ENCODE measurements around the gene DAND5. TPM values are rescaled to one million over a fixed set of nuclear protein-coding genes. Genes with fewer than 3 reads are reported as not detected.

DAND5 gene
- total RNA-seq, 1 donor from 2014 or later: not detected

DNA sequence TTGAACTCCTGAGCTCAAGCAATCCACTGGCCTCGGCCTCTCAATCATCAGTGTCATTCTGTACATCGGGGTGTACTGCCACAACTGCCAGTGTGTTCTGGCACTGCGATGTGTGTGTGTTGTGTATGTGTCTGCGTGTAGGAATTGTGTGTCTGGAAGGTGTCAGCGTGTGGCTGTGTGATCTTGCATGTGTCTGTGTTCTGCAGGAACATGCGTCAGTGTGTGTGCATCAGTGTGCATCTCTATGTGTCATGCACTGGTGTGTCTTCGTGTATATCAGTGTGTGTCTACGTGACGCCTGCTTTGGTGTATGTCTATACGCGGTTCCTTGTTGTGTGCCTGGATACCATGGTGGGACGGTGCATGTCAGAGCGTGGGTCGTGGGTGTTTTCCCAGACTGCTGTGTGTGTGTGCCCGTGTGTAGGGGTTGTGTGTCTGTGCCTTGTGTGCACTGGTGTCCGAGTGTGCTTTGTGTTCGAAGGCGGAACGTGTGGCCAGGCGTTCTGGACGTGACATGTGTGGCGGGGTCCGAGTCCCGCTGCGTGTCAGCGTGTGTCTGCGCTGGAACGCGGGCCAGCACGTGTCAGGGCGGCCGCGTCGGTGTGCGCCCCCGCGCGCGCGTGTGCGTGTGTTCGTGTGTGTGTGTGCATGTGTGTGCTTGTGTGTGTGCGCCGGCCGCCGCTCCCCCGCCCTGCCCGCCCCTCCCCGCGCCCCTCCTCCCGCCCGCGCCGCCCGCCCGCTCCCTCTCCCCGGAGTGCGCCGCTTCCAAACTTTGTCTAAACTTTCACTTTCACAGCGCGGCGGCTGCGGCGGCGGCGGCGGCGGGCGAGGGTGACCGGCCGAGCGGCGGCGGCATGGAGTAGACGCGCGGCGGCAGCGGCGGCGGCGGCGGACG is 25.6 kb downstream of the DAND5 start, which contains the start of gene NFIX:
Gene NFIX, plus strand, starts transcription at position 775 of the 895 bp plus-strand sequence. CDS start 363 bp downstream, outside the sequence.
- peak; percentile 85 for DNase-seq

DNA sequence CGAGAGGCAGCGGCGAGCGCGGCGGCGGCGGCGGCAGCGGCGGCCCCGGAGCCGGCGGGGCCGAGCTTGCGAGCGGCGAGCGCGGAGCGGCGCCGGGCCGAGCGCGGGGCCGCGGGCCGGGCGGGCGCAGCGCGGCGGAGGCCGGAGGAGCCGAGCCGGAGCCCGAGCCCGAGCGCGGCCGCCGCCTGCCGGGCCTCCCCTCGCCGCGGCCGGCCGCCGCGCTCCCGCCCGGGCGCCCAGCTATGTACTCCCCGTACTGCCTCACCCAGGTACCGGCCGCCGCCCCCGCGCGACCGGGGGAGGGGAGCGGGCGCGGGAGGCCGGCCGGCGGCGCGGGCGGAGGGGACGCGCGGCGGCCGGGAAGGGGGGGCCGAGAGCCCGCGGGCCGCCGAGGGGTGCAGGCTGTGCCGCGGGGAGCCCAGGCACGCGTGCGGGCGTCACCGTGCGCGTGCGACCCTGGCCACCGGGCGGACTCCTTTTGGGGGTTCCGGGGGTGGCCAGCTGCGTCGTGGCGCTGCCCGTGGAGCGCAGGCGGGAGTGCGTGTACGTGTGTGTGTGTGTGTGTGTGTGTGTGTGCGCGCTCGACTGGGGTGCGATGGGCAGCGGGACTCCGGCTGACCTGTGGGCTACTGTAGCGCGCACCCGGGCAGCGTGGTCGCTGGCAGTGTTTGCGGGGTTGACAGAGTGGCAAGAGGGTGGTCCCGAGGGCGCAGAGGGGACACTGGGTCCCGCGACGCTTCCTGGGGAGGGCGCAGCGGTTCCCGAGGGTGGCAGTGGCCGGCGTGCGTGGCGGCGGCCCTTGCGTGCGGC is 26.4 kb downstream of the DAND5 start:
- no peak for DNase-seq

DNA sequence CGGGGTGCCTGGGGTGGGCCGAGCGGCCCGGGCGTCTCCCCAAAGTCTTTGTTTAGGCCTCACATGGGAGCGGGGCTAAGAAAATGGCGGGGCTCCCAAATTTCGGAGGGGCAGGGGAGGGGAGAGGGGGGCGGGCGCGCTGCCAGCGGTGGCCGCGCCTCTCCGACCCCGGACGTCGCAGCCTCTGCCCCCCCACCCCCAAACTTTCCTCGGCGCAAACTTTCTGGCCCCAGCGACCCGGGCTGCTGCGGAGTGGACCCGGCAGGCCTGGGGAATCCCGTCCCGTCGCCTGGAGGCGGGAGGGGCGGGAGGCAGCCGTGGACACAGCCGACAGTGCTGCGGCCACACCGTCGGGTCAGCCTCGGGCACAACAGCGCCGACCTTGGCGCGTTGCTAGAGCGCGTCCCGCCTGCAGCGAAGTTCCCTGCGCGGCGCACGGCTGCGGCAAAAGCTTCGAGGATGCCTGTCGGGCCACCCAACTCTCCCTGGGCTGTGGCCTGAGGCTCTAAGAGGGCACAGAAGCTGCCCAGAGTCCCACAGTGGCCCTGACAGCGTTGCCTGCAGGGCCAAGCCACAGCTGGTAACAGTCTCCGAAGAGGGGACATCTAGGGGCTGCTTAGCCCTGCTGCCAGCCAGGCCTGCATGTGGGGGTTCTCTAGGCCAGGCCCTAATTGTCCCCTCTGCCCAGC is 27.2 kb downstream of the DAND5 start:
- no peak for DNase-seq

GRCh38 chr19:12997179-12997966 is 28.0 kb downstream of the DAND5 start:
- DNase-seq: no peak

DNA sequence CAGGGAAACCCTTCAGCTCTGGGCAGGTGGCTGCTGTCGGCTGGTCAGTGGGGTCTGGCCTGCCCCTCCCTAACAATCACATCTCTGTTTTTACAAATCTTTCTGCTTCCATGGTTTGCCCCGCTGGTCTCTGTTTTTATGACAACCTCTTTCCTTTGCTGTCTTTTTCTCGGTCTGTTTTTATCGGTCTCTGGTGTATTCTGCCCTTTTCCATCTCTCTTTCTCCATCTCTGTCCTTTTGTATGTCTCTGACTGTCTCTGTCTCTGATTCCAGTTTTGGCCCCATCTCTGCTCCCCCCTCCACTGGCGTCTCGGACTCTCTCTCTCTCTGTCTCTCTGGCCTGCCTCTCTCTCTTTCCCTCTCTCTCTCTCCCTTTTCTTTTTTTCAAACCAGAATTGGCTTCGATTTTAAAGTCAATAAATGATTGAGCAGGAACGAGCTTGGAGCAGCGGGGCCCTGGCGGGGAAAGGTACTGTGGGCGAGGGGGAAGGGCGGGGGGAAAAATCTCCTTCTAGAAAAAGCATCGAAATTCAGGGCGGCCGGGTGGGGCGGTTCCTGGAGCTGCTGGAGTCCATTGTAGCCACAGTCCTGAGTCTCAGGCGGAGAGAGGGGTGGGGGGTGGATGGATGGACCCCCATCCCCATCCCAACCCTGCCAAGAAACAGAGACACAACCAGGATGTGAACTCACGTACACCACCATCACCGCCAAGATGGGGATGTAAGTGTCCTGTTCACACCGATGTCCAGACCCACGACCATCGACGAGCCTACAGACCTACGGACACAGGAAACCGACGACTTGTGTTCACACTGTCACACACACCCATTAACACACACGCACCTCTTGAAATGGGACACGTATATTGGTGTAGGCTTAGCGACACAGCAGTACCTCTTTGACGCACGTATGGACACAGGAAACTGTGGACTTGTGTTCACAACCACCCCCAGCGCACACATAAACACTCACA is 28.9 kb downstream of the DAND5 start:
- peak; percentile 75 for DNase-seq

- DNase-seq: no peak
Measured at GRCh38 chr19:13001166-13001501, 31.8 kb downstream of the DAND5 start.

DNA sequence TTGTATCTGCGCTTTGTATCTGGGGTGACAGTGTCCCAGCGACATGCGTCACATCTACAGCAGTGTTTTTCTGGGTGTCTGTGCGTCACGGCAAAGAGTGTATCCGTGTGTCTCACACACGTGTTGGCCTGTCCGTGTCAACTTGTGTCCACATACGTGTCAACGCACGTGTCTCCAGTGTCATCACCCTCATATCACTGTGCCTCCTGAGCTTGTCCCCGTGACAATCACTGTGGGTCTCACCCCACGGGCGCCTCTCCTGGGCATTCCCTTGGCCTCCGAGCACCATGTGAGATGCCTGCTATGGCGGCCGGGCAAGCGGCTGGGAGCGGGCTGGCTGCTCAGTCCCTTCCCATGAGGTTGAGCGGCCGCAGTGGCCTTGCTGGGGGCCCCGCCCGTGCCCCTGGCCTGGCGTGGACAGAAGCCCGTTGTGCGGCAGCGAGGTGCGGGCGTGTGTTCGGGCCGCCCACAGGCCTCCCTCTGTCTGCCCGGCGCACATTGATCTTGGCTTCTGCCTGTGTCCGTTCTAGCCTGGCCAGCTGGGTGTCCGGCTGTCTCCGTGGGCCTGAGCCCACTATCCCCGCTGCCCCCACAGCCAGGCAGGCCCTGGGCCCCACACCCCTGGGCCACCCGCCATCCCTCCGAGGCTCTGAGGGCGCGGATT is 32.3 kb downstream of the DAND5 start:
- DNase-seq: no peak

GRCh38 chr19:13002166-13002898 is 33.0 kb downstream of the DAND5 start:
- peak; percentile 97 for DNase-seq

GRCh38 chr19:13003081-13003480 is 33.7 kb downstream of the DAND5 start:
- no peak for DNase-seq

DNA sequence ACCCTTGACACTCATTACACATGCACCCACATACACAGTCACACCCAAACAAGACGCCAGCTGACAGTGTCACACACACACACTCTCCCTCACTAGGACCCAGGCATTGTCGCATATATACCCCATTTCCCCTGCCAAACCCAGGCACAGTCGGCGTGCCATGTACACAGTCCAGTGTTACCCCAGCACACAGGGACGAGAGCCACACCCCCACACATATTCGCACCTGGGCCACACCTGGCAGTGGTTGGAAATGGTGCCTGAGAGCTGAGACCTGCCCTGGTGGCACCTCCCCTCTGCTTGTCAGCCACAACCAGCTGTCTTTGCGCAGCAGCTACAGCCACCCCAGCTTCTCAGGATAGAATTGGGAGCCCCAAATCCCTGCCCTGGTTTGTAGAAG is 34.9 kb downstream of the DAND5 start:
- no peak for DNase-seq

DNA sequence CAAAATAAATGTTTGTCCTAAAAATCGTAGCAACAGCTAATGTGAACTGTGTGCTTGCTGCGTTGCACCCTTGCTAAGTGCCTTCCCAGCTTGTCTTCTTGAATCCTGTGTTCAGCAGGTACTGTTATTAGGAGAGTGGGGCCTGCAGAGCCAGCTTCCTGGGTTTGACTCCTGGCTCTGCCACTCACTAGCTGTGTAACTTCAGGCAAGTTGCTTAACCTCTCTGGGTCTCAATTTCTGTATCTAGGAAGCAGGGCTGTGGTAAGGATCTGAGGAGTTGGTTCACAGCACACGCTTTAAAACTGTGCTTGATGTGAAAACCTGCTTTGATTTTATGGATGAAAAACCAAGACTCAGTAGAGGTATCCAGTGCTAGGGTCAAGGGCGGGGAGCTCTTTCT is 35.9 kb downstream of the DAND5 start:
- no peak for DNase-seq

DNA sequence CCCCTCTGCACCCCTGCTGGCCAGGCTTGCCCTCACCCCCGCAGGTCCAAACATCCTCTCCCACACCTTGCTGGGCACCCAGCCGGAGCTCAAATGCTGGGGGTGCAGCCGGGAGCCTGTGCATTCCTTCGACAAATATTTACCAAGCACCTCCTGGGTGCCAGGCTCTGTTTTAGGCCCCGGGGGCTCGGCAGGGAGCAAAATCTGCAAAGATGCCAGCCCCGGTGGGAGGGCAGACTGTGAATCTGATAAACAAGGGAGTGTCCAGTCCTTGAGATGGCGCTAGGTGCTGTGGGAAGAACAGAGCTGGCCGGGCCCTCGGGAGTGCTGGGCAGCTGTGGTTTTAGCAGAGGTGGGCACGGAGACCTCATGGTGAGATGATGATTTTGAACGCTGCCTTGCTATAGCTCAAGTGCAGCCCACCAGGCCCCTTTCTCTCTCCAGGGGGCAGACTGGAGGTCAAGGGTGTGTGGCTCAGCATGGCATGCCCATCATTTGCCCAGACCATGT is 36.5 kb downstream of the DAND5 start:
- no peak for DNase-seq

GRCh38 chr19:13006431-13007281 is 37.3 kb downstream of the DAND5 start:
- DNase-seq: peak; percentile 86

GRCh38 chr19:13007292-13008045 is 38.1 kb downstream of the DAND5 start:
- DNase-seq: peak; percentile 80

DNA sequence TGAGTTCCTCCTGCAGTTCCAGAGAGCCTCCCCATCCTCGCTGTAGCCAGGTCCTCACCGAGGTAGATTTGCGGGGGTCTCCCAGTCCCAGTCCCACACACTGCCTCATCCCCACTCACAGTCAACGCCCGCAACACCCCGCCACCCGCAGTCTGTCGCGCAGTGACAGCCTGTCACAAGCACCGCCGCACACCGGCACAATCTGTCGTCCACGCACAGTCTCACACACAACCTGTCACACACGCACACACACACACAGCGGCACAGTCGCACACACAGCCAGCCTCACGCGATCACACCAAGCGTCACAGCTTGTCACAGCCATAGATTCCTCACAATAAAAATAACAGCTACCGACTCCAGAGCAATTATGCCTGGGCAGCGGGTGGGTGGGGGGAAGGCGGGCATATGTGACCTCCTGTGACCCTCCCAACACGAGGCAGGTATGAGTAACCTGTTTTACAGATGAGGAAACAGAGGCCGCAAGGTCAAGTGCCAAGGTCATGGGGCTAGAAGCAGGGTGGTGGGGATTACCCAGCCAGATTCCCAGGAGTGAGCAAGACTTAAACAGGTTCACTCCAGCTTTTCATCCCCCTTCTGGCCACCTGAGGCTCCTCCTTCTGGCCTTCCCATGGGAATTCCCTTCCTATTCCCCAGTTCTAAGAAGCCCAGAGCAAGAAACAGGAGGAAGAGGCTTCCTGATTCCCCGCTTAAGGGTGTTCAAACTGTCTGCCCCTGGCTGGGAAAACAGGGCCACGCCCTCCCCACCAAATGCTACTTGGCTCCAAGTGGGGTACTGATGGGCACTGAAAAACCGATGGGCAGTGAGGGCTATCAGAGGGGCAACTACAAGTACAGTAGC is 39.8 kb downstream of the DAND5 start:
- no peak for DNase-seq

Data from tongue (tissue), 2 donors.